Tibial nerve (tissue), 3 donors: Measurements from ENCODE around the gene GORAB.

Experiments
- CTCF ChIP-seq, 5 experiments: fragments of 200-600 bp in 3 of 5; fragments of 450-650 bp in 2 of 5; sonication (generic) in 3 of 5; IDR thresholded peaks; one replicate each; pipeline ENCODE4 v1.5.1; 2016 to 2019; ENCODE audit warnings: antibody characterized with exemption in 5 of 5, mild to moderate bottlenecking in 3 of 5, moderate library complexity in 2 of 5
- POLR2A ChIP-seq, 2 donors: fragments of 450-650 bp; IDR thresholded peaks; one replicate each; pipeline ENCODE4 v1.6.1; 2017; ENCODE audit warnings: antibody characterized with exemption in 2 of 2, mild to moderate bottlenecking in 2 of 2, moderate library complexity in 2 of 2

- no peak for TF ChIP-seq CTCF (IDR thresholded peaks at IDR 0.05)
- TF ChIP-seq POLR2A (IDR thresholded peaks at IDR 0.05): no peak
Measured at GRCh38 chr1:170562646-170563338, 30.8 kb downstream of the GORAB start.
